Measurements from ENCODE around the gene AHCYL2.
"Not testable (repeated sequence)": the region's sequence is repeated elsewhere in the genome, so short reads cannot be mapped to it uniquely, and the experiment has no call there.

AHCYL2 gene

GRCh38 chr7:129368389-129368986 is 143.7 kb downstream of the AHCYL2 start:
- Histone ChIP-seq H3K27ac (no peak overlapping the region), H3K4me2 (ENCODE audit: low read length) (no peak overlapping the region), H3K9ac (no peak overlapping the region), H3K79me2 (no peaks in the 10 kb centered on the region), H3K4me3 (ENCODE audit: low read depth, low read length) (no peak overlapping the region), H2AFZ (no peak overlapping the region), H3K27me3 (ENCODE audit: control insufficient read depth, insufficient read depth, low read length) (no peaks in the 10 kb centered on the region), H3K9me3 (ENCODE audit: control insufficient read depth, low read length) (no peaks in the 10 kb centered on the region), H3K4me1 (peaks cover 3% of the 10 kb centered on the region), H3K36me3 (ENCODE audit: control insufficient read depth, insufficient read depth, low read length) (no peaks in the 10 kb centered on the region)
- TF ChIP-seq, protein P1, sequence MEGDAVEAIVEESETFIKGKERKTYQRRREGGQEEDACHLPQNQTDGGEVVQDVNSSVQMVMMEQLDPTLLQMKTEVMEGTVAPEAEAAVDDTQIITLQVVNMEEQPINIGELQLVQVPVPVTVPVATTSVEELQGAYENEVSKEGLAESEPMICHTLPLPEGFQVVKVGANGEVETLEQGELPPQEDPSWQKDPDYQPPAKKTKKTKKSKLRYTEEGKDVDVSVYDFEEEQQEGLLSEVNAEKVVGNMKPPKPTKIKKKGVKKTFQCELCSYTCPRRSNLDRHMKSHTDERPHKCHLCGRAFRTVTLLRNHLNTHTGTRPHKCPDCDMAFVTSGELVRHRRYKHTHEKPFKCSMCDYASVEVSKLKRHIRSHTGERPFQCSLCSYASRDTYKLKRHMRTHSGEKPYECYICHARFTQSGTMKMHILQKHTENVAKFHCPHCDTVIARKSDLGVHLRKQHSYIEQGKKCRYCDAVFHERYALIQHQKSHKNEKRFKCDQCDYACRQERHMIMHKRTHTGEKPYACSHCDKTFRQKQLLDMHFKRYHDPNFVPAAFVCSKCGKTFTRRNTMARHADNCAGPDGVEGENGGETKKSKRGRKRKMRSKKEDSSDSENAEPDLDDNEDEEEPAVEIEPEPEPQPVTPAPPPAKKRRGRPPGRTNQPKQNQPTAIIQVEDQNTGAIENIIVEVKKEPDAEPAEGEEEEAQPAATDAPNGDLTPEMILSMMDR (IDR thresholded peaks at IDR 0.05), result no peak

- not testable (repeated sequence) for H3K4me1 ChIP-seq; H3K27ac ChIP-seq; H3K4me3 ChIP-seq (ENCODE audit: low read depth, low read length); H3K27me3 ChIP-seq (ENCODE audit: control insufficient read depth, insufficient read depth, low read length); H3K9ac ChIP-seq; H3K79me2 ChIP-seq; H2AFZ ChIP-seq; H3K9me3 ChIP-seq (ENCODE audit: control insufficient read depth, low read length); H3K36me3 ChIP-seq (ENCODE audit: control insufficient read depth, insufficient read depth, low read length); H3K4me2 ChIP-seq (ENCODE audit: low read length)
Observed at GRCh38 chr7:129369447-129369846, 144.6 kb downstream of the AHCYL2 start.

- H3K4me3 ChIP-seq (ENCODE audit: low read depth, low read length), result no peak overlapping the region
- TF ChIP-seq, protein P1 (IDR thresholded peaks at IDR 0.05), result no peak
- no peaks in the 10 kb centered on the region for H3K79me2 ChIP-seq
- no peaks in the 10 kb centered on the region for H3K9me3 ChIP-seq (ENCODE audit: control insufficient read depth, low read length)
- no peak overlapping the region for H3K4me2 ChIP-seq (ENCODE audit: low read length)
- no peak overlapping the region for H3K27ac ChIP-seq
- no peak overlapping the region for H2AFZ ChIP-seq
- no peaks in the 10 kb centered on the region for H3K36me3 ChIP-seq (ENCODE audit: control insufficient read depth, insufficient read depth, low read length)
- no peaks in the 10 kb centered on the region for H3K27me3 ChIP-seq (ENCODE audit: control insufficient read depth, insufficient read depth, low read length)
- no peak overlapping the region for H3K9ac ChIP-seq
- H3K4me1 ChIP-seq, result peaks cover 3% of the 10 kb centered on the region
Observed at GRCh38 chr7:129370812-129371211, 146.0 kb downstream of the AHCYL2 start.

DNA sequence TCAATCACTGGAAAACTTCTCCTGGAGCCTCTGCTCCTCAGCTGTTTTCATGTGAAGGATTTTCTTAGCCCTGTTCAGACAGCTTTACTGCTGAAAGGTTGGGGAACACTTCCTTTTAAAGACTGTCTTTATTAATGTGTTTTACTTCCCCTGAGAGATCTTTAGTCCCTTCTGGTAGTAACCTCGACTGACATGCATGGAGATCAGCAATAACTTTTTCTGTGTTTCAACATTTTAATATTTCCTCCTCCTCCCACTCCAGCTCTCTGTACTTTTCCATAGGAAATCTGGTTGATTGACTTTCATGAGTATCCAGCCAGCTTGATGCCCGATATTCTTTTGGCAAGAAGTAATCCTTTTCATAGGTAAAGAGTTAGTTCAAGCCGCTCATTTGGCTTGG is 146.7 kb downstream of the AHCYL2 start:
- H3K27ac ChIP-seq, result no peak overlapping the region
- no peaks in the 10 kb centered on the region for H3K27me3 ChIP-seq (ENCODE audit: control insufficient read depth, insufficient read depth, low read length)
- H3K36me3 ChIP-seq (ENCODE audit: control insufficient read depth, insufficient read depth, low read length), result no peaks in the 10 kb centered on the region
- H3K9me3 ChIP-seq (ENCODE audit: control insufficient read depth, low read length), result no peaks in the 10 kb centered on the region
- no peak overlapping the region for H3K9ac ChIP-seq
- TF ChIP-seq, protein P1 (IDR thresholded peaks at IDR 0.05), result no peak
- no peak overlapping the region for H3K4me2 ChIP-seq (ENCODE audit: low read length)
- H3K4me3 ChIP-seq (ENCODE audit: low read depth, low read length), result no peak overlapping the region
- H2AFZ ChIP-seq, result no peak overlapping the region
- H3K4me1 ChIP-seq, result peaks cover 3% of the 10 kb centered on the region
- H3K79me2 ChIP-seq, result no peaks in the 10 kb centered on the region

DNA sequence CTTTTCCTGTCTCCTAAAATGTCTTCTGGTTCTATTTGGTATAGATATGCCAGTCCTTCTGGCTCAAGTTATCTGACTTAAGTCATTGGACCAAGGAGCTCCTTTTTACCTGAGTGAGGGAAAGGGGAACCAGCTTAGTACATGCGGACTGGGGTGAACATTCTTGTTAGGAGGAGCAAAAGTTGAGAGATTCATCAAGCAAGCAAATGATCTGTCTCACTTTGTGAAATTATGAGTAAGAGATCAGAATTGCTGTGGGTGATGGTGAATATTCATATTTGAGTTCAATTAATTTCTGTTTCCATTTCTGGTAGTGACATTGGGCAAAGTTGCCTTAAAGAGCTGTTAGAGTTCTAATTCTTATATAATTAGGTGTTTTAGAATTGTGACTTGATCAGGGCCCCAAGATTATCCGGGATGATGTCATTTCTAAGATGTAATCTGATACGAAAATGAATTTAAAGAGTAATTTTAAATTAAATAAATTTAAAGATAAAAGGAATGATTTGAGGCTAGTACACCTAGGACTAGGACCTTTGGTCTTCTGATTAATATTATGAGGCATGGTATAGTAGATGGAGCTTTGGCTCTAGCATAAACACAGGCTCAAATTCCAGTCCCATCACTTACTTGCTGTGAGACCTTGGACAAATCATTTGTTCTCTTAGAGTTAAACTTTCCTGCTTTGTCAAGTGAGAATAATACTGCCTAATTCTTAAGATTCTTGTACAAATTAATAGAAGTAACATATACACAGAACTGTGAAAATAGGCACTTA is 149.0 kb downstream of the AHCYL2 start:
- no peaks in the 10 kb centered on the region for H3K4me1 ChIP-seq
- no peak overlapping the region for H3K27ac ChIP-seq
- H3K4me3 ChIP-seq (ENCODE audit: low read depth, low read length), result no peak overlapping the region
- H3K36me3 ChIP-seq (ENCODE audit: control insufficient read depth, insufficient read depth, low read length), result no peaks in the 10 kb centered on the region
- H3K79me2 ChIP-seq, result no peaks in the 10 kb centered on the region
- no peak overlapping the region for H2AFZ ChIP-seq
- TF ChIP-seq, protein P1 (IDR thresholded peaks at IDR 0.05), result no peak
- H3K27me3 ChIP-seq (ENCODE audit: control insufficient read depth, insufficient read depth, low read length), result no peaks in the 10 kb centered on the region
- no peaks in the 10 kb centered on the region for H3K9me3 ChIP-seq (ENCODE audit: control insufficient read depth, low read length)
- no peak overlapping the region for H3K4me2 ChIP-seq (ENCODE audit: low read length)
- no peak overlapping the region for H3K9ac ChIP-seq
